IMR-90 (cell line): ENCODE results near the gene RAB3IL1. TPM values are rescaled to one million over a fixed set of nuclear protein-coding genes. Genes with fewer than 3 reads are reported as not detected.
A peak's percentile ranks its signal among the peaks of the same experiment; 100 is the strongest.

Source experiments
- ATAC-seq: fragments of 200-7000 bp; cut with Tn5 transposase; 2 replicates; pipeline ENCODE4 v1.9.1; 2020; ENCODE audit warnings: low read depth, mild to moderate bottlenecking, moderate library complexity
- BruUV-seq: library from RNA; stranded (reverse); fragments of 400-500 nt; replicated peaks from 2 replicates; lab custom pipeline; 2021; lab: Mats Ljungman, UMichigan
- CTCF ChIA-PET: fragments of 300-600 bp; formaldehyde crosslinking; extraction: SDS; loops from one replicate; lab custom pipeline; 2021; ENCODE audit warnings: antibody characterized with exemption; lab: Yijun Ruan, JAX
- POLR2A ChIA-PET: fragments of 300-600 bp; sonication (Branson Sonifier 250); formaldehyde crosslinking; loops from one replicate; lab custom pipeline; 2022; ENCODE audit warnings: antibody characterized with exemption; ENCODE audit not compliant: unreplicated experiment; lab: Charles Lee
- DNase-seq: peaks from one replicate; pipeline ENCODE4 v3.0.0; 2013
- H2AFZ ChIP-seq: replicated peaks from 2 replicates; pipeline ENCODE3; 2013; ENCODE audit warnings: low read length, mild to moderate bottlenecking; ENCODE audit not compliant: poor library complexity
- H2AK5ac ChIP-seq: 2 replicates; pipeline ENCODE4 v1.6.1; 2013; ENCODE audit warnings: low read depth, low read length, inconsistent platforms
- H2AK9ac ChIP-seq: replicated peaks from 2 replicates; pipeline ENCODE3; 2013; ENCODE audit warnings: mild to moderate bottlenecking, low read depth, low read length, moderate library complexity; ENCODE audit not compliant: poor library complexity
- H2BK120ac ChIP-seq: 2 replicates; pipeline ENCODE4 v1.6.1; 2013; ENCODE audit warnings: low read depth, low read length, inconsistent platforms
- H2BK15ac ChIP-seq: 3 replicates; pipeline ENCODE4 v1.6.1; 2013; ENCODE audit warnings: low read depth, low read length, inconsistent platforms
- H2BK20ac ChIP-seq: 2 replicates; pipeline ENCODE4 v1.6.1; 2013; ENCODE audit warnings: low read depth, mild to moderate bottlenecking, inconsistent platforms, low read length, moderate library complexity
- H2BK5ac ChIP-seq: 2 replicates; pipeline ENCODE4 v1.6.1; 2013; ENCODE audit warnings: mild to moderate bottlenecking, low read depth, low read length, inconsistent platforms; ENCODE audit not compliant: poor library complexity, severe bottlenecking
- H3K14ac ChIP-seq: replicated peaks from 2 replicates; pipeline ENCODE4 v1.6.1; 2013; ENCODE audit warnings: low read depth, low read length, inconsistent platforms
- H3K18ac ChIP-seq: 2 replicates; pipeline ENCODE4 v1.6.1; 2013; ENCODE audit warnings: low read depth, low read length, control low read depth
- H3K23ac ChIP-seq: 2 replicates; pipeline ENCODE4 v1.6.1; 2013; ENCODE audit warnings: low read depth, low read length, inconsistent platforms
- H3K27ac ChIP-seq: 2 replicates; pipeline ENCODE4 v1.5.1; 2013; ENCODE audit warnings: mild to moderate bottlenecking, control low read depth, low read length; ENCODE audit not compliant: insufficient read depth
- H3K27me3 ChIP-seq: 2 replicates; pipeline ENCODE4 v1.6.1; 2013; ENCODE audit warnings: low read length; ENCODE audit not compliant: control insufficient read depth, insufficient read depth
- H3K36me3 ChIP-seq: 2 replicates; pipeline ENCODE4 v1.6.1; 2013; ENCODE audit warnings: low read length, mixed read lengths; ENCODE audit not compliant: control insufficient read depth, insufficient read depth
- H3K4ac ChIP-seq: 2 replicates; pipeline ENCODE4 v1.6.1; 2013; ENCODE audit warnings: low read depth, low read length, inconsistent platforms
- H3K4me1 ChIP-seq: 2 replicates; pipeline ENCODE4 v1.6.1; 2013; ENCODE audit warnings: low read length, mixed read lengths; ENCODE audit not compliant: control insufficient read depth, insufficient read depth
- H3K4me2 ChIP-seq: 2 replicates; pipeline ENCODE4 v1.6.1; 2013; ENCODE audit warnings: low read depth, mild to moderate bottlenecking, control low read depth, low read length, moderate library complexity
- H3K4me3 ChIP-seq: 2 replicates; pipeline ENCODE4 v1.5.1; 2013; ENCODE audit warnings: low read depth, mild to moderate bottlenecking, control low read depth, low read length, moderate library complexity; ENCODE audit not compliant: insufficient read depth
- H3K56ac ChIP-seq: 2 replicates; pipeline ENCODE4 v1.6.1; 2013; ENCODE audit warnings: low read length, inconsistent platforms; ENCODE audit not compliant: insufficient read depth; ENCODE audit errors: extremely low read depth
- H3K79me1 ChIP-seq, 2 experiments: 2 replicates each; pipeline ENCODE4 v1.6.1; 2013; ENCODE audit warnings: low read length in 2 of 2, inconsistent platforms in 1 of 2, low read depth in 1 of 2
- H3K9ac ChIP-seq: 2 replicates; pipeline ENCODE4 v1.6.1; 2013; ENCODE audit warnings: low read depth, low read length, control low read depth
- H3K9me1 ChIP-seq: 2 replicates; pipeline ENCODE4 v1.6.1; 2013; ENCODE audit warnings: low read length, inconsistent platforms; ENCODE audit not compliant: insufficient read depth
- H3K9me3 ChIP-seq: 2 replicates; pipeline ENCODE4 v1.6.1; 2013; ENCODE audit warnings: low read length; ENCODE audit not compliant: control insufficient read depth, insufficient read depth
- H4K20me1 ChIP-seq: 2 replicates; pipeline ENCODE4 v1.6.1; 2013; ENCODE audit warnings: low read length, inconsistent platforms; ENCODE audit not compliant: insufficient read depth
- H4K5ac ChIP-seq: 2 replicates; pipeline ENCODE4 v1.6.1; 2013; ENCODE audit warnings: mild to moderate bottlenecking, low read depth, low read length, control low read depth
- H4K8ac ChIP-seq, 2 experiments: 2 replicates each; pipeline ENCODE4 v1.6.1; 2013; ENCODE audit warnings: low read depth in 2 of 2, low read length in 2 of 2, control low read depth in 1 of 2, inconsistent platforms in 1 of 2
- H4K91ac ChIP-seq: 2 replicates; pipeline ENCODE4 v1.6.1; 2013; ENCODE audit warnings: low read depth, low read length, inconsistent platforms; ENCODE audit not compliant: insufficient read depth
- BHLHE40 ChIP-seq: fragments of 150-350 bp; IDR thresholded peaks from 2 replicates; pipeline ENCODE4 v1.6.1; 2016; ENCODE audit warnings: mild to moderate bottlenecking, low read depth, low read length
- CEBPB ChIP-seq: IDR thresholded peaks from 2 replicates; pipeline ENCODE4 v1.6.1; 2012; ENCODE audit warnings: low read depth, low read length, improper control_type of control experiment
- CHD1 ChIP-seq: IDR thresholded peaks from 2 replicates; pipeline ENCODE4 v1.6.1; 2012; ENCODE audit warnings: low read depth, low read length, improper control_type of control experiment
- FOS ChIP-seq: fragments of 150-350 bp; IDR thresholded peaks from 2 replicates; pipeline ENCODE4 v1.6.1; 2016; ENCODE audit warnings: low read depth, low read length
- MAFK ChIP-seq: IDR thresholded peaks from 2 replicates; pipeline ENCODE4 v1.6.1; 2012; ENCODE audit warnings: low read depth, low read length, improper control_type of control experiment
- MAZ ChIP-seq: IDR thresholded peaks from 2 replicates; pipeline ENCODE4 v1.6.1; 2012; ENCODE audit warnings: low read depth, mild to moderate bottlenecking, low read length, improper control_type of control experiment, moderate library complexity, borderline replicate concordance
- MXI1 ChIP-seq: IDR thresholded peaks from 2 replicates; pipeline ENCODE4 v1.6.1; 2012; ENCODE audit warnings: low read depth, mild to moderate bottlenecking, low read length, moderate library complexity, borderline replicate concordance
- NFE2L2 ChIP-seq: fragments of 150-350 bp; IDR thresholded peaks from 2 replicates; pipeline ENCODE4 v1.6.1; 2016; ENCODE audit warnings: low read depth, mild to moderate bottlenecking, low read length
- POLR2A ChIP-seq: IDR thresholded peaks from 2 replicates; pipeline ENCODE4 v1.6.1; 2012; ENCODE audit warnings: mild to moderate bottlenecking, low read depth, low read length
- RAD21 ChIP-seq: IDR thresholded peaks from 2 replicates; pipeline ENCODE4 v1.6.1; 2012; ENCODE audit warnings: low read length, improper control_type of control experiment
- RCOR1 ChIP-seq: IDR thresholded peaks from 2 replicates; pipeline ENCODE4 v1.6.1; 2012; ENCODE audit warnings: mild to moderate bottlenecking, low read length, improper control_type of control experiment; ENCODE audit not compliant: insufficient replicate concordance
- RFX5 ChIP-seq: IDR thresholded peaks from 2 replicates; pipeline ENCODE4 v1.8.0; 2012; ENCODE audit warnings: low read depth, mild to moderate bottlenecking, low read length, moderate library complexity
- SMC3 ChIP-seq: fragments of 150-350 bp; IDR thresholded peaks from 2 replicates; pipeline ENCODE4 v1.6.1; 2016; ENCODE audit warnings: low read depth, mild to moderate bottlenecking, antibody characterized with exemption, low read length, moderate library complexity
- WGBS, 2 experiments: methylation state at CpG; one replicate each; pipeline versions ENCODE4 v1.1.5 to v1.1.7; 2013; ENCODE audit warnings: missing lambda C conversion rate in 2 of 2; ENCODE audit not compliant: insufficient read length in 1 of 2; ENCODE audit errors: extremely low coverage in 2 of 2; 5-methylcytosine and 5-hydroxymethylcytosine counted together
- dilution Hi-C: fragments of 300-500 bp; cut with HindIII; formaldehyde crosslinking; loops from one replicate; pipeline ENCODE4 v1.14.3; 2018; ENCODE audit warnings: low sequenced_read_pairs; ENCODE audit not compliant: unreplicated experiment
- in situ Hi-C: fragments of 300-500 bp; cut with MboI; formaldehyde crosslinking; loops from 3 replicates; pipeline ENCODE4 v1.14.3; 2019; ENCODE audit warnings: low sequenced_read_pairs, inconsistent platforms, mixed read lengths
- intact Hi-C: fragments of 100-400 bp; cut with micrococcal nuclease; formaldehyde crosslinking; loops from 2 replicates; pipeline ENCODE4 v1.10.0; 2022
- polyA plus RNA-seq, 3 experiments: library from polyadenylated mRNA; depleted of rRNA; stranded (reverse); fragments of >200 nt; gene quantifications; 2 replicates each; pipeline ENCODE4 v1.2.3, GENCODE V29; 2012; ENCODE audit warnings: low replicate concordance in 1 of 3
- total RNA-seq: library from RNA; depleted of rRNA; stranded (reverse); fragments of >200 nt; gene quantifications from 2 replicates; pipeline ENCODE4 v1.2.3, GENCODE V29; 2012
- TF ChIP-seq, protein P1 (sequence below): fragments of 150-350 bp; IDR thresholded peaks from 2 replicates; pipeline ENCODE4 v1.6.1; 2017; ENCODE audit warnings: mild to moderate bottlenecking, antibody characterized with exemption, low read length, low read depth
- TF ChIP-seq, protein P2 (sequence below): fragments of 150-350 bp; IDR thresholded peaks from 2 replicates; pipeline ENCODE4 v1.6.1; 2016; ENCODE audit warnings: low read depth, mild to moderate bottlenecking, low read length, moderate library complexity, borderline replicate concordance
- TF ChIP-seq, protein P3 (sequence below): conservative IDR thresholded peaks from 2 replicates; pipeline ENCODE4 v1.5.1; 2012; ENCODE audit warnings: mild to moderate bottlenecking, low read depth, low read length, improper control_type of control experiment

Gene RAB3IL1
- total and polyA plus RNA-seq, 2 of the 4 experiments (the other 2 are of a cell fraction), result 0.72 to 1.9 TPM

DNA sequence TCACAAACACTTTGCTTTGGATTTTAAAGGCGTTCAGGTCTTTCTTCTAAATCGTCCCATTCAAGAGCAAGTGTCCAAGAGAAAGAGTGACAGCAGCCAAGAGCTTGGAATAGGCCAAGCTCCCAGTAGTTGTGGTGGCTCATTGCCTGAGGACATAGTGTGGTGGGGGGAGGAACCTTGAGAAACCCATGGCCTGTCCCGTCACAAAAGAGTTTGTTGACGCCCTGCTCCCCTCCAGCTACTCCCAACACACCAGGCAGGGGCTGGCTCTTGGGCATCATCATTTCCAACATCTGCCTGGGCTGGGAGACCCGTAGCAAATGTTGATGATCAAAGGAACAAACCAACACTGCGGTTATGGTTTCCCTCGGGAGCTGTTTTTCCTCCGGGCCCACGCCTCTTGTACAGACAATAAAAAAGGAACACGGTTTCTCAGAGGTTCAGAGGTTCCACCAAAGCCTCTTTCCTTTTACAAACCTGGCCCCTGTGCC is 46.8 kb downstream of the RAB3IL1 start:
- DNase-seq, result no peak
- no peak for TF ChIP-seq CHD1
- no peak for TF ChIP-seq POLR2A
- no peak for TF ChIP-seq SMC3
- TF ChIP-seq, protein P1, sequence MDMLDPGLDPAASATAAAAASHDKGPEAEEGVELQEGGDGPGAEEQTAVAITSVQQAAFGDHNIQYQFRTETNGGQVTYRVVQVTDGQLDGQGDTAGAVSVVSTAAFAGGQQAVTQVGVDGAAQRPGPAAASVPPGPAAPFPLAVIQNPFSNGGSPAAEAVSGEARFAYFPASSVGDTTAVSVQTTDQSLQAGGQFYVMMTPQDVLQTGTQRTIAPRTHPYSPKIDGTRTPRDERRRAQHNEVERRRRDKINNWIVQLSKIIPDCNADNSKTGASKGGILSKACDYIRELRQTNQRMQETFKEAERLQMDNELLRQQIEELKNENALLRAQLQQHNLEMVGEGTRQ, result no peak
- no peak for TF ChIP-seq RCOR1
- TF ChIP-seq, protein P2, sequence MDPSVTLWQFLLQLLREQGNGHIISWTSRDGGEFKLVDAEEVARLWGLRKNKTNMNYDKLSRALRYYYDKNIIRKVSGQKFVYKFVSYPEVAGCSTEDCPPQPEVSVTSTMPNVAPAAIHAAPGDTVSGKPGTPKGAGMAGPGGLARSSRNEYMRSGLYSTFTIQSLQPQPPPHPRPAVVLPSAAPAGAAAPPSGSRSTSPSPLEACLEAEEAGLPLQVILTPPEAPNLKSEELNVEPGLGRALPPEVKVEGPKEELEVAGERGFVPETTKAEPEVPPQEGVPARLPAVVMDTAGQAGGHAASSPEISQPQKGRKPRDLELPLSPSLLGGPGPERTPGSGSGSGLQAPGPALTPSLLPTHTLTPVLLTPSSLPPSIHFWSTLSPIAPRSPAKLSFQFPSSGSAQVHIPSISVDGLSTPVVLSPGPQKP, result no peak
- no peak for TF ChIP-seq MXI1
- TF ChIP-seq BHLHE40, result no peak
- TF ChIP-seq MAZ, result no peak
- no peak for TF ChIP-seq NFE2L2
- no peak for TF ChIP-seq FOS
- no peak for TF ChIP-seq RAD21
- no peak for TF ChIP-seq CEBPB
- TF ChIP-seq MAFK, result no peak
- TF ChIP-seq, protein P3, sequence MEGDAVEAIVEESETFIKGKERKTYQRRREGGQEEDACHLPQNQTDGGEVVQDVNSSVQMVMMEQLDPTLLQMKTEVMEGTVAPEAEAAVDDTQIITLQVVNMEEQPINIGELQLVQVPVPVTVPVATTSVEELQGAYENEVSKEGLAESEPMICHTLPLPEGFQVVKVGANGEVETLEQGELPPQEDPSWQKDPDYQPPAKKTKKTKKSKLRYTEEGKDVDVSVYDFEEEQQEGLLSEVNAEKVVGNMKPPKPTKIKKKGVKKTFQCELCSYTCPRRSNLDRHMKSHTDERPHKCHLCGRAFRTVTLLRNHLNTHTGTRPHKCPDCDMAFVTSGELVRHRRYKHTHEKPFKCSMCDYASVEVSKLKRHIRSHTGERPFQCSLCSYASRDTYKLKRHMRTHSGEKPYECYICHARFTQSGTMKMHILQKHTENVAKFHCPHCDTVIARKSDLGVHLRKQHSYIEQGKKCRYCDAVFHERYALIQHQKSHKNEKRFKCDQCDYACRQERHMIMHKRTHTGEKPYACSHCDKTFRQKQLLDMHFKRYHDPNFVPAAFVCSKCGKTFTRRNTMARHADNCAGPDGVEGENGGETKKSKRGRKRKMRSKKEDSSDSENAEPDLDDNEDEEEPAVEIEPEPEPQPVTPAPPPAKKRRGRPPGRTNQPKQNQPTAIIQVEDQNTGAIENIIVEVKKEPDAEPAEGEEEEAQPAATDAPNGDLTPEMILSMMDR, result no peak
- no peak for TF ChIP-seq RFX5

More for the DNA sequence above, 46.8 kb downstream of the RAB3IL1 start:
- in situ Hi-C loops (loop anchor here (25.0 kb wide), 1 partner anchor 442 kb away; no protein-coding TSS in a partner anchor), intact Hi-C loops (loop anchor here (1.0 to 5.0 kb wide), 6 partner anchors 26 to 507 kb away; no protein-coding TSS in a partner anchor), dilution Hi-C loops (no loop called here)
- Histone ChIP-seq H3K4me2 (no peak overlapping the region), H3K9me1 (no peaks in the 10 kb centered on the region), H3K9me3 (no peaks in the 10 kb centered on the region), H3K27me3 (no peaks in the 10 kb centered on the region), H3K56ac (no peak overlapping the region), H3K23ac (no peak overlapping the region), H2BK20ac (no peak overlapping the region), H3K4me3 (no peak overlapping the region), H3K14ac (no peak overlapping the region), H2BK15ac (no peak overlapping the region), H3K79me1 (no peaks in the 10 kb centered on the region), H3K18ac (no peak overlapping the region), H3K9ac (no peak overlapping the region), H3K36me3 (peaks cover 4% of the 10 kb centered on the region; the same call in 1 of the 2 replicates), H2AK9ac (no peak overlapping the region), H2BK120ac (no peak overlapping the region), H4K8ac (no peak overlapping the region; a peak in 1 of 4 replicates), H2AK5ac (no peak overlapping the region; the same call in 1 of the 2 replicates), H4K20me1 (no peaks in the 10 kb centered on the region; the same call in 1 of the 2 replicates), H3K27ac (no peak overlapping the region), H4K91ac (no peak overlapping the region), H4K5ac (no peak overlapping the region), H3K4ac (peak overlapping the region; percentile 41; the same call in 1 of the 2 replicates), H3K4me1 (peaks cover 2% of the 10 kb centered on the region), H2AFZ (peak overlapping the region; percentile 90), H2BK5ac (no peak overlapping the region)
- BruUV-seq, result no TSS peak
- 33% methylated on average over 1 of the region's 10 CpGs; no CpG with 5 or more reads in 1 of the 2 experiments for WGBS, 2 experiments
- no peak for ATAC-seq
- CTCF ChIA-PET, result interaction anchor here (0.6 to 1.6 kb wide), 8 partner anchors 15 to 237 kb away, joined by 3 to 9 read pairs (median 3); partner anchors contain the start of gene BEST1
- POLR2A ChIA-PET, result no interaction called here
